CMK (cell line): Measurements from ENCODE around the gene ERVFRD-1.
"Not testable (repeated sequence)": the region's sequence is repeated elsewhere in the genome, so short reads cannot be mapped to it uniquely, and the experiment has no call there.

Source experiments
- DNase-seq: peaks from one replicate; pipeline ENCODE4 v3.0.0-alpha.2; 2010; ENCODE audit warnings: low read depth

The ERVFRD-1 gene

DNA sequence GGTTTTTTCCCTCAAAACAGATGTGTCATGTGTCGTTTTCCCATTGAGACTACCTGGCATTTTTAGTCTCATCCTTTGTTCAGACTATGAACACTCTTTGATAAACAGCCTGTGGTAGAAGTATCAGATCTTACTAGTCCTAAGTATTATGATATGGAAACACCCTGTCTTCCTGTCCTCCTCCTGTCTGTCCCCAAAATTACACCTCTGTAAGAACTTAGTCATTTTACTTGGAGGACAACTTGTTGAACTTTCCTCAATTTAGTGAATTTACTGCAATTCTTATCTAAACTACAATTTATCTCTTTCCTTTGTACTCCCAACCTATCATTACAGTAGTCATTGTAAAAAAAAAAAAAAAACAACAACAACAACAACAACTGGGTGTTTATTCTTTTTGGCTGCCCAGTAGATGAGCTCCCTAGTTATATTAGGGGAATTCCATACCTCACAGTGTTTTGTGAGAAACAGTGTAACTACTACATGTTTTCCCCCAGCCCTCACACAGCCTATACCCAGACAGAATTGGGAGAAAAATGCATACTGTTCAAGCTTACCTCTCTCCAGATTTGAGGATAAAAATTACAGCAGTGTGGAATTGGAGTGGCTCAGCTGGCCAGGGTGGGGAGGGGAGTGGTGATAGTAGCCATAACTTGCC, 18.5 kb upstream of the ERVFRD-1 start:
- no peak for DNase-seq

DNA sequence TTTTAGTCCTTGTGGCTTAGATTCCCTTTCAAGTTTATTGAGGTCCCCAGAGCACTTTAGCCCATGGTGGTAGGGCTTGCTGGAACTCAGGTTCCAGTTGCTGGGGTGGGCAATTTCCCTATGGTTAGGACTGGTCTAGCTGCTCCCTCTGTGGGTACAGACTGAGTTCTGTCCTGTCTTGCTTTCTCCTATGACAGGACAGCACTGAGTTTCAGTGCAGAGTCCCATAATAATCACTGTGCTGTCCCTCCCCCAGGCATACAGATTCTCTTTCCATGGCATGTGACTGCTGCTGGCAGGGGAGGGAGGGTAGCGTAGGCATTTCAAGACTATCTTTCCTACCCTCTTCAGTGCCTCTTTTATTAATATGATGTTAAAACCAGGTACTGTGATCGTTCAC, 17.1 kb upstream of the ERVFRD-1 start:
- no peak for DNase-seq

DNA sequence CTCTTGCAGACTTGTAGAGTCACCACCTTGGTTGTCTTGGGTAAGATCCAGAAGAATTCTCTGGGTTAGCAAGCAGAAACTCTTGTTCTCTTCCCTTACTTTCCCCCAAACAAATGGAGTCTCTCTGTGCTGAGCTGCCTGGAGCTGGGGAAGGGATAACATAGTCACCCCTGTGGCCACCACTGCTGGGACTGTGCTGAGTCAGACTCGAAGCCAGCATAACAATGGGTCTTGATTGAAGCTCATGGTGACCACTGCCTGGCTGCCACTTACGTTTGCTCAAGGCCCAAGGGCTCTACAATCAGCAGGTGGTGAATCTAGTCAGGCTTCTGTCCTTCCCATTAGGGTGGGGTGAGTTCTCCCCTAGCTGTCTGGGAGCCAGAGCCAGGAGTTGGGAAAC, 15.4 kb upstream of the ERVFRD-1 start:
- no peak for DNase-seq

DNA sequence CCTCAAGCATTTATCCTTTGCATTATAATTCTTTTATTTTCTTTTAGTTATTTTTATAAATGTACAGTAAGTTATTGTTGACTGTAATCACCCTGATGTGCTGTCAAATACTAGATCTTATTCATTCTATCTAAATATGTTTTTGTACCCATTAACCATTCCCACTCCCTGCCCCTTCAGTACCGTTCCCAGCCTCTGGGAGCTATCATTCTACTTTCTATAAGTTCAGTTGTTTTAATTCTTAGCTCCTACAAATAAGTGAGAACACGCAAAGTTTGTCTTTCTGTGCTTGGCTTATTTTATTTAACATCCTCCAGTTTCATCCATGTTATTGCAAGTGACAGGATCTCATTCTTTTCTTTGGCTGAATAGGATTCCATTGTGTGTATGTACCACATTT, 12.5 kb upstream of the ERVFRD-1 start:
- DNase-seq: no peak

DNA sequence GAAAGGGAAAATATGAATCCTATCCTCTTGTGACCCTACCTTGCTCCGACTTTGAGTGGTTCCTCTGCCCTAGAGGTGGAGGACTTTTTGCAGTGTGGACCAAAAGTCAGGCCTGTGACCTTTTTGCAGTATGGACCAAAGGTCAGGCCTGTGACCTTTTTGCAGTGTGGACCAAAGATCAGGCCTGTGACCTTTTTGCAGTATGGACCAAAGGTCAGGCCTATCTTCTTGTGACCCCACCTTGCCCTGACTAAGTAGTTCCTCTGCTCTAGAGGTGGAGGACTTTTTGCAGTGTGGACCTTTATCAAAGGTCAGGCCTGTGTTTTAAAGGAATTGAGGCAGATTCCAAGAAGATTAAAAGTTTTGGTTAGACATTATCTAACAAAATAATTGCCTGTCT, 10.9 kb upstream of the ERVFRD-1 start:
- DNase-seq: no peak

DNA sequence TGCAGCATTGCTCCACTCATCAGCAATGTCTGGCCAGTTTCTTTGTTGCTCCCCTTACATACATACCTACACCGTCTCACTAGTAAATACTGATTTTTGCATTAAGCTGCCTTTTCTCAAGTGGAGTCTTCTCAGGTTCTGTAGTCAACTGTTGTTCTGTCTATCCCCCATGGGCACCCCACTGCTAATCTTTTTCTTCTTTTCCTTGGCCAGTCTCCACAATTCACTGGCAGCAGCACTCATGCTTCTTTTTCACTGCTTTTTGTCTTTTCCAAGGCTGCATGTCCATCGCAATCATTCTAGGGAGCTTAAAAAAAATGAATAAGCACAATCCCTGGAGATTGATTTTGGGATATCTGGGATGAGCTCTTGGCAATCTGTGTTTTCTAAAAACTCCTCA, 10.3 kb upstream of the ERVFRD-1 start:
- DNase-seq: no peak

DNA sequence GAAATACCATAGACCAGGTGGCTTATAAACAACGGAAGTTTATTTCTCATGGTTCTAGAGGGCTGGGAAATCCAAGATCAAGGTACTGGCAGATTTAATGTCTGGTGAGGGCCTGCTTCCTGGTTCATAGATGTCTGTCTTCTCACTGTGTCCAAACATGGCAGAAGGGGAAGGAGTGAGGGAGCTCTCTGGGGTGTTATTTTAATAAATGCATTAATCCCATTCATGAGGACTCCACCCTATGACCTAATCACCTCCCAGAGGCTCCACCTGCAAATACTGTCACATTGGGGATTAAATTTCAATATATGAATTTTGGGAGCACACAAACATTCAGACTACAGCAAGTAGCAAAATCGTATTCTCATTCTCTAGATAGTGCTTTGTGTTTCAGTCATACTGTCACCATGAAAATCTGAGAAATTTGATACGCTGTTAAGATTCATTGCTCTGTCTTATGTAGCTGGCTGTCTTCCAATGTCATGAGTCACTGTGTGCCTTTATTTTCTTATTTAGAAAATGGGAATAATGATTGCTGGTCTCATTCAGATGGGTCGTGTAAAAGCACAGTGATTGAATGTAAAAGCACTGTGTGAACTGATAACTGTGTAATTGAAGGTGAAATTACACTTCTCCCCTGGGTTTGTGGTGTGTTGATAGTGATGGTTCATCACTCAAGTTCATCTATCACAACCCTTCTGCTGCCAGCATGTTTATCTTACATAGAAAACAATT, 8.9 kb upstream of the ERVFRD-1 start:
- DNase-seq: no peak

DNA sequence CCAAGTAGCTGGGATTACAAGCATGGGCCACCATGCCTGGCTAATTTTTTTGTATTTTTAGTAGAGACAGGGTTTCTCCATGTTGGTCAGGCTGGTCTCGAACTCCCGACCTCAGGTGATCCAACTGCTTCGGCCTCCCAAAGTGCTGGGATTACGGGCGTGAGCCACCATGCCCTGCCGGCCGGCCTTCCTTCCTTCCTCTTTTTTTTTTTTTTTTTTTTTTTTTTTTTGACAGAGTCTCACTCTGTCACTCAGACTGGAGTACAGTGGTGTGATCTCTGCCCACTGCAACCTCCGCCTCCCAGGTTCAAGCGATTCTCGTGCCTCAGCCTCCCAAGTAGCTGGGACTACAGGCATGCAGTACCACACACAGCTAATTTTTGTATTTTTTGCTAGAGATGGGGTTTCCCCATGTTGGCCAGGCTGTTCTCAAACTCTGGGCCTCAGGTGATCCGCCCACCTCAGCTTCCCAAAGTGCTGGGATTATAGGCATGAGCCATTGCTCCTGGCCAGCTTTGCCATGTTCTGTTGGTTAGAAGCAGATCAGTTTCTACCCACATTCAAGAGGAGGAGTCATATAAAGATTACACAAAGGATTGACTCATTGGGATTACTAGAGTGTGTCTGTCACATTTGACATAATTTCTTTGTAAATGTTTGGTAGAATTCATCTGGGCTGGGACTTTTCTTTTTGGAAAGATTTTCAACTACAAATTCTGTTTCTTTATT, 4.4 kb upstream of the ERVFRD-1 start:
- not testable (repeated sequence) for DNase-seq

DNA sequence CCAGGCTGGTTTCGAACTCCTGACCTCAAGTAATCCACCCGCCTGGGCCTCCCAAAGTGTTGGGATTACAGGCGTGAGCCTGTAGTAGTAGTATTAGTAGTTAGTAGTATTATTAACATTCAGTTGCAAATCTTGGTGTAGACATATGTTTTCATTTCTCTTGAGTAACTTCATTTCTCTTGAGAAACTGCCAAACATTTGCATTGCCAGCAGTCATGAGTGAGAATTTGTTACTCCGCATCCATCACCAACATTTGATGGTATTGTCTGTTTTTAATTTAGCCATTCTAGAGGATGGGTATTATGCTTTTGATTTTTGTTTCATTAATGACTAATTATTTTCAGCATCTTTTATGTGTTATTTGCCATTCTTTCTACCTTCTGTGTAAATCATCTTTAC, 1.5 kb upstream of the ERVFRD-1 start:
- DNase-seq: no peak

DNA sequence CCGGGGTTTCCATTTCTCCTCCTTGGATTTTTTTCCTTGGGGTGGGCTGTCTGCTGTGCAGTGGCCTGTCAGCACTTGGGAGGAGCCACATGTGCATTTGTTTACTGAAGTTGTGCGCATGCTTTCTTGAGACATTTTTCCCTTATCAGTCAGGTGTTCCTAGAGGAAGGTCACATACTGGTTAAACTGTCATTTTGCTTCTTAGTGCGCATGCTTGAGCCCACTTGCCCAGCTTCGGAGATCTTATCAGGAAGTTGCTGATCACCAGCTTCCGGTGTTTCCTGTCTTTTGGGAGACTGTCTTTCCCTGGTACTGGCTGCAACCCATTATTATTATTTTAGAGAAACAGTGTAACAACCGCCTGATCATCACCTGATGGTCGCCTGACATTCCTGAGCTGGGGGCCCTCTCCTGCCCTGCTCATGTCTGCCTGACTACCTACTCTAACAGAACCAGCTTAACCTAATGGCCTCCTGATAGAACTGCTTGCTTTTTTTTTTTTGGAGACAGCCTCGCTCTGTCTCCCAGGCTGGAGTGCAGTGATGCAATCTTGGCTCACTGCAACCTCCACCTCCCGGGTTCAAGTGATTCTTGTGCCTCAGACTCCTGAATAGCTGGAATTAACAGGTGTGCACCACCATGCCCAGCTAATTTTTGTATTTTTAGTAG, 378 bp upstream of the ERVFRD-1 start:
- peak; percentile 78 for DNase-seq

DNA sequence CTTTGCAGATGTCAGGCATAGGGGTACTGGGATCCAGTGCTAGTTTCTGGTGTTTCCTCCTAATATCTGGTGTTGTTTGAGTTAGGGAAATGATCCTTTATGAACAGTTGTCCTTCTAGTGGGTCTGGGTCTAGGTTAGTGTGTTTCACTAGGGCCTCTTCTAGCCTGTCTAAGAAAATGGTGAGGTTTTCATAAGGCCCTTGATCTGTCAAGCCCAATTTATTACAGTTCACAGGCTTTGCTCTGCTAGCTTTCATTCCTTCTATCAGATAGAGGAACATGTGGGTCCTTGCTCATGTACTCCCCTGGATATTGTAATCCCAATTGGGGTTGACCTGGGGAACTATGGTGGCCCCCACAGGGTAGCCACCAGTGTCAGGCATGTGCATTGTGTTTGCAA, 2.8 kb downstream of the ERVFRD-1 start:
- no peak for DNase-seq

DNA sequence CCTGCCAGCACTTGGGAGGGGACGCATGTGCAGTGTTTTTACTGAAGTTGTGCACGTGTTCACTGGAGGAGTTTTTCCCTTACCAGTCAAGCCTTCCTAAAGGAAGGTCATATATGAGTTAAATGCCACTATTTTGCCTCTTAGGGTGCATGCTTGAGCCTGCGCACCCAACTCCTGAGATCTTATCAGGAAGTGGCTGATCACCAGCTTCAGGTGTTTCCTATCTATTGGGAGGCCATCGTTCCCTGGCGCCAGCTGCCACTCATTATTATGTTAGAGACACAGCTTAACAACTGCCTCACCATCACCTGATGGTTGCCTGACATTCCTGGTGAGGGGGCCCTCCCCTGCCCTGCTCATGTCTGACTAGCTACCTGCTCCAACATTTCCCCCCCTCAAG, 8.5 kb downstream of the ERVFRD-1 start:
- no peak for DNase-seq

DNA sequence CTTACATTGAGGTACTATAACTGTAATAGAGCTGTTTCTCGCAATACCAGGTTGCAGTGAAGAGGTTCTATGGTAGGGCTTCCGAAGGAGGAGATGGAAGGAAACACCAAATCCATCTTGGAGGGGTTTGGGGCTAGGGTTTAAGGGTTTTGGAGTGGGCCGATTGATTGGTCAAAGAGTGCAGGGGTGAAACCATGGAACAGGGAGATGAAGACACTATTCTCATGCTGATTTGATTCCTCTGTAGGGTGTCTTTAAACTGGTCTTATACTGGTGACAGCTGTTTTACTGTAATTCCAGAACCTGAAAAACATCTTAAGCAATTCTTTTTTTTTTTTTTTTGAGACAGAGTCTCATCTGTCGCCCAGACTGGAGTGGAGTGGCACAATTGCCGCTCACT, 10.1 kb downstream of the ERVFRD-1 start:
- DNase-seq: no peak

DNA sequence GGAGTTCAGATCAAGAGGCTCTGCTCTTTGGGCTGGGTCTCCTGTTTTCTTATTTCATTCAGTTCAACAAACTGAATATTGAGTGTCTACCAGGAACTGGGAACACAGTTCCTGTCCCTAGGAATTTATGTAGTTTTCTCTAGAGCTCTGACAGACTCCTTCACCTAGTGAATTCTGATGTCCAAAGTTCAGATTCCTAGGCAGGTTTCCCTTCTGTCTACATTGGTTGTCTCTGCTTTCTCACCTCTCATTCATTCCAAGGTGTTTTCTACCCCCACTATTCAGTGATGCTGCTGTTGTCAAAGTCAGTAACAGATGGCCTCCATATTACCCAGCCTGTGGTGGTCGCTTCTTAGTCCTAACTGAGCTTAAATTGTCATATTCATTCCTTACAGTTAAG, 13.5 kb downstream of the ERVFRD-1 start:
- no peak for DNase-seq

DNA sequence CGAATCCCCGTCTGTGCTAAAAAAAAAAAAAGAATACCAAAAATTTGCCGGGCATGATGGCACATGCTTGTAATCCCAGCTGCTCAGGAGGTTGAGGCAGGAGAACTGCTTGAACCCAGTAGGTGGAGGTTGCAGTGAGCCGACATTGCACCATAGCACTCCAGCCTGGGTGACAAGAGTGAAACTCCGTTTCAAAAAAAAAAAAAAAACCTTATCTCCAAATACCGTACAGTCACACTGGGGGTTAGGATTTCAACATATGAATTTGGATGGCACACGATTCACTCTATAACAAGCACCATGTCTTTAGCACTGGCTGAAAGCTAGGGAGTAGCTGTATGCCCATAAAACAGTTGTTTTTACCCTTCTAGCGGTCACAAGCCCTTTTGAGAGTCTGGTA, 14.0 kb downstream of the ERVFRD-1 start:
- no peak for DNase-seq

DNA sequence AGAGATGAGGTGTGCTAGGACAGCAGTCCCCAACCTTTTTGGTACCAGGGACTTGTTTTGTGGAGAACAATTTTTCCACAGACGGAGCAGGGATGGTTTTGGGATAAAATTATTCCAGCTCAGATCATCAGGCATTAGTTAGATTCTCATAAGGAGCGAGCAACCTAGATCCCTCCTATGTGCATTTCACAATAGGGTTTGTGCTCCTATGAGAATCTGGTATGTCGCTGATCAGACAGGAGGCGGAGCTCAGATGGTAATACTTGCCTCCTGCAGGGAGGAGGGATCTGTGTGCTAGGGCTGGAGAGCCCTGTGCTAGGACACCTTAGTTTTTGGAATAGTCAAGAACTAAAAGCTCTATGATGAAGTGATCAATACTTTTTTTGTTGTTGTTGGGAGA, 15.4 kb downstream of the ERVFRD-1 start:
- DNase-seq: no peak

DNA sequence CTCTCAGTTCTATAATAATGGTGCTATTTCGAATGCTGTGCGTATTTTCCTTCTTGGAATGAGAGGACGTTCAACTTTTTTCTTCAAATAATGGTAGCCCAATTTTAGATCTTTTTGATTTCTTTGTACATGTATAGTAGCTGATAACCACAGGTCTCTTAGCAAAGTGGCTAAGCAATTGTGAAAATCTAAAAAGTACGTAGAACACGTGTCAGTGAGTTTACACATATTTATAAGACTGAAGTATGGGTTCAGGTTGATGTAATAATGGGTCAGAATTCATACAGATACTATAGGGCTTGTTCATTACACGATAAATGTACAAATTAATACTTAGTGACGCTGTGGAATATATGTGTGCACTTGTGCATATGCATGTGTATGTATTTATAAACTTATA, 16.6 kb downstream of the ERVFRD-1 start:
- DNase-seq: no peak

DNA sequence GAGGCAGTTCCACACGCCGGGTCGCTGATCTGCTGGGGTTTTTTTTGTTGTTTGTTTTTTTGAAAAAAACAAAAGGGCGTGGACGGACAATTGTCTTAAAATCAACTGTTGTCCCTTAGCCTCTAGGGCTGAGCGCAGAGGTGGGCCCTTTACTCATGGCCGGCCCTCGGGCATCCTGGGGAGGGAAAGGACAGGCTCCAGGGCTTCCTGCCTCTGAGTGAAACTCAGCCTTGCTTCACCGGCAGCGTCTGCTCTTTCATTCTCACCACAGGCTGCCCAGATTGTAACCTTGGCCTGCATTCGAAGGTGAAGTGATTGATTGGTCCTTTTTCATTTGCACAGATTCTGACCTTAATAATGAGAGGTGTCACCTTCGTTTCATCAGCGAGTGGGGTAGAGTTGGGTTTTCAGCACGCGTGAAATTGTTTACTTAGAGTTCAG, 17.1 kb downstream of the ERVFRD-1 start:
- DNase-seq: no peak

DNA sequence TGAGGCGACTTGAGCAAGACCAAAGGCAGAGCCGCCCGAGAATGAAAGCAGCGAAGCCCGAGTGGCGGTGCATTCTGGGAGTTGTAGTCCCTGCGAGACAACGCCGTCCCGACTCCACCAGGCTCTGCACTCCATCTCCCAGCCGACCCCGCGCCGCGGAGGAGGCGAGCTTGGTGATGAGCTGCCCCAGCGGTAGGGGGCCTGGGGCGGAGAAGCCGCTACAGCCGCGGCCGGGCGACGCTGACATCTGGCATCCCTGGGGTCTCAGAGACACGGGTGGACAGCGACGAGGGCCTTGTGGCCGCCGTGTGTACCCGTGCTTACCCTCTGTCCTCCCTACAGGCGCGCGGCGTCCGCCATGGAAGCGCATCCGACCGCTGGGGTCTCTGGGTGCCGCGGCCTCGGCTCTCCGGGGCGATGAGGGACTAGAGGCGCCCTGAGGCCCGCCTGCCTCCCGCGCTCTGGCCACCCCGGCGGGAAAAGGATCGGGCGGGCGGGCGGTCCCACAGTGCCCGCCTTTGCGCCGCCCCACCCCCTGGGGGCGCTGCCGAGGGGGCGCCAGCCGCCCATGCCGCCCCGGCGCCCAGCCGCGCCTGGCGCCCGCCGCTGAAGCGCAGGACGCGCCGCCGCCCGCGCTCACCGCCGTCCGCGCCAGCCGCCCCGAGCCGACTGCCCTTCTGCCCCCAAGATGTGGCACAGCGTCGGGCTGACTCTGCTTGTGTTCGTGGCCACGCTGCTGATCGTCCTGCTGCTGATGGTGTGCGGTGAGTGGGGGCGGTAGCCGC, 17.7 kb downstream of the ERVFRD-1 start, which contains the start of gene SMIM13:
Gene SMIM13 (plus strand): TSS at position 209 of the 785 bp plus-strand sequence. CDS start 480 bp downstream, at position 689.
- DNase-seq: peak; percentile 94

DNA sequence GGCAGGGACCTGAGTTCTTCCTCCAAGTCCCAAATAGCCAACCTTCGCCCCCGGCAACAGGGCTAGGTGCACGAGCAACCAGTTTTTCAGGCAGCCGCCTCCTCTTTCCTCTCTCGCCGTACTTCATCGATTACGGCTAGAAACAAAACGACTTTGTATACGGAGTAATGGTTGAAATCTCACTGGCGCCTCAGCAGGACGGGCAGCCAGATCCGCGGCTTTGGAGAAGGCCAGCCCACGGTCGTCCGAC, 18.2 kb downstream of the ERVFRD-1 start:
- no peak for DNase-seq

DNA sequence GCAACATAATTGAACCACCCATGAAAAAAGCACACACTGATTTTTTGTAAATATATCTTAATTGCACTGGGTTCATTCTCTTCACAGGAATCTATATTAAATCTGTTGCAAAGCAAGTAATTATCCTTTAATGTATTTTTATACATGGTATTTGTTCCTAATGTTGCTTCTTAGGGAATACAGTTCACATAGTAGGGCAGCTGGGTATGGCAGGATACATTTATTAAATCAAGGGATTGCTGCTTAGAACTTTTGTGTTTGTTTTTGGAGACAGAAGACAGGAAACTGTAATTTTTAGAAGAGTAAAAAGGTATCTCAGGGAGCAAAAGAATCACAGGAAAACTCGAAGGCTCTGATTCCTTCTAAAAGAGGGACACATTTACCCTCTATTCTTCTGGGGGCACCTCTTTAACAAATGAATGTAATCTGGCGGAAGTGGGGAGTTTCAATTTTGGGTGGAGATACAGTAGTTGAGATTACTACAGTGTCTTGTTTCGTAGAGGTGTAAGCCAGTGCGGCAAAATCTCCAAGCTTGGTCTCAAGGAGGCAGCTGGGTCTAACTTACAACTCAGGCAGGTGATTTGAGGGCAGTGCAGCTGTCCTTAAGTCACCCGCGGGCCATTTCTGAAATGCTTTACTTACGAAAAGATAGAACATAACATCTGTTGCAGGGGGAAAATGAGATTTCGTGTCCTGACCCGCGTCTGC, 18.7 kb downstream of the ERVFRD-1 start:
- DNase-seq: no peak
